GM12892 (cell line): Measurements from ENCODE around the gene XAF1.
"Not testable (repeated sequence)": the region's sequence is repeated elsewhere in the genome, so short reads cannot be mapped to it uniquely, and the experiment has no call there.

Source experiments
- DNase-seq: peaks from one replicate; pipeline ENCODE4 v3.0.0; 2011; ENCODE audit not compliant: insufficient read length
- FAIRE-seq: peaks from 2 replicates; lab custom pipeline; 2011; peaks lifted over from hg19 to GRCh38; lab: Jason Lieb, UNC
- POLR2A ChIP-seq: IDR thresholded peaks from 2 replicates; pipeline ENCODE4 v1.6.1; 2011; ENCODE audit warnings: low read depth, low read length, control low read depth
- POLR2AphosphoS5 ChIP-seq: IDR thresholded peaks from 2 replicates; pipeline ENCODE4 v1.6.1; 2011; ENCODE audit warnings: low read depth, low read length, control low read depth
- TAF1 ChIP-seq: IDR thresholded peaks from 2 replicates; pipeline ENCODE4 v1.6.1; 2011; ENCODE audit warnings: low read depth, mild to moderate bottlenecking, control low read depth, low read length, borderline replicate concordance

Gene XAF1

GRCh38 chr17:6787081-6787693 is 31.3 kb downstream of the XAF1 start:
- FAIRE-seq (no peak), DNase-seq (no peak)
- TF ChIP-seq POLR2AphosphoS5 (no peak), TAF1 (no peak), POLR2A (no peak)

- TF ChIP-seq POLR2A (no peak), POLR2AphosphoS5 (no peak), TAF1 (no peak)
- FAIRE-seq = no peak
- DNase-seq = no peak
These were observed 33.3 kb downstream of the XAF1 start for GRCh38 chr17:6789146-6789545.

DNA sequence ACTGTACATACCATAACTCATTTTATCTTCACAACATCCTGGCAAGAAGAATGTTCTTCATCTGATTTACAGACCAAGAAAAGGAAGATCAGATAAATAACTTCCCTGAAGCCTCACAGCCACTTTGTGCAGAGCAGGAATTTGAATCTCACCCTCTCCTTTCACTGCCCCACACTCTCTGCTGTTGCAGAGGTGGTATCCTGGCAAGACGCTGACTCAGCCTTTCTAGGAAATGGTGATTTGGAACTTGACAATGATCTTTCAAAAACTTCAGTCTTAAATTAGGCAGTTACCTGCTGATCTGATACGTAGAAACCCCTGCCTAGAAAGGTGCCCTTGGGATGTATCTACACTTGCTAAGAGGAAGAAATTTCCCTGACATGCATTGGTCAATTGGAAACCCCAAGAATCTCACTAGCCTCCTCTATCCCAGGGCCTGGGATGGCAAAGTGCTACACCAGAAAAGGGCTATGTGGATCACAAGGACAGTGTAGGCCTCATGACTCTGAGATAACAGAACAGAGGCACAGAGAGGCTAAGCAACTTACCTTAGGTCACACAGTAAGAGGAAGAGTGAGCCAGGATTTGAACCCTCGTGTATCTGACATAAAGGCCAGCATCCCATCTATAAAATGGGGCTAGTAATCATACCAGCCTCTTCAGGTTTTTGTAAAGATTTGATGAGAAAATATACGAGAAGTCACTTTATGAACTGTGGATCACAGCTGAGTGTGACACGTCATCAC is 38.1 kb downstream of the XAF1 start:
- TF ChIP-seq POLR2AphosphoS5 (no peak), POLR2A (no peak), TAF1 (no peak)
- DNase-seq (no peak), FAIRE-seq (no peak)

DNA sequence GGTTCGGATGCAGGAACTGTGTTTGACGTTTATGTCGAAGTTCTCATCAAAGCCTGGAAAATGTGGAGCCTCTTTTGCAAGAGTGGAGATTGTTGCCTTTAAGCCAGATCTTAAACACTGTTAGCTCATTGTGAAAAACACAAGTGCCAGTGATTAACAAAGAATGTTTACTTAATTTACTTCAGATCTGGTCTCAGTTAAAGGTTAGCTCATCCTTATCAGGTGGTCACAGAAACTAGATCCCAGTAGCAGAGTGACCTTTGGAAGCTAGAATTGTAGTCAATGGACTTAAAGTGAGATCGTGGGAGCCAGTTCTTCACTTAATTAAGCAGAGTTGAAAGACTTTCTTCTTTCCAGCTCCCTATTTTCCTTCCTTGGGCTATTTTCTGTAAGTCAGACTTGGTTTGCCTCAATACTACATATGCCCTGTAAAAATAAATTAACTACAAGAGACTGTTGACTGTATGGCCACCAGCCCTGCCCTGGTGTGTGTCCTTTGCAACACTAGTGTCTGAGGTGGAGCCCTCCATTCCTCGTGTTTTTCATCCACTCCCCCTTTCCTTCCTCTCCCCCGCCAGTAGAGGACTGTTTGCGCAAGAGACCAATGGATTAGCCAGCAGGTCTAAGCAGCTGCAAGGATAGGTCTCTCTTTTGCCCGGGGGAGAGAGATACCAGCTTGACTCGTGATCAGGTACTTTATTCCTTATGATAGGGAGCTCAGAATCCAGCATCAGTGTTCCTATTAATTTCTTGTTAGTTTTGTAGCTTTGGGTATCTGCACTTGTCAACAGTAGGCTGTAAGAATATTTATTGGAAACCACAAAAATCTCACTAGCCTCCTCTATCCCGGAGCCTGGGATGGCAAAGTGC is 40.4 kb downstream of the XAF1 start:
- DNase-seq (no peak), FAIRE-seq (no peak)
- TF ChIP-seq POLR2A = no peak
- TF ChIP-seq TAF1 = no peak
- TF ChIP-seq POLR2AphosphoS5 = no peak

- TF ChIP-seq POLR2AphosphoS5 = no peak
- TF ChIP-seq POLR2A = no peak
- no peak for TF ChIP-seq TAF1
- no peak for FAIRE-seq
These were observed 41.1 kb downstream of the XAF1 start for GRCh38 chr17:6796887-6797490.

GRCh38 chr17:6797718-6798351 is 42.0 kb downstream of the XAF1 start:
- FAIRE-seq (no peak), DNase-seq (no peak)
- TF ChIP-seq TAF1 = no peak
- TF ChIP-seq POLR2A = no peak
- TF ChIP-seq POLR2AphosphoS5 = no peak

More at GRCh38 chr17:6796887-6797490, 41.1 kb downstream of the XAF1 start:
- no peak for DNase-seq

DNA sequence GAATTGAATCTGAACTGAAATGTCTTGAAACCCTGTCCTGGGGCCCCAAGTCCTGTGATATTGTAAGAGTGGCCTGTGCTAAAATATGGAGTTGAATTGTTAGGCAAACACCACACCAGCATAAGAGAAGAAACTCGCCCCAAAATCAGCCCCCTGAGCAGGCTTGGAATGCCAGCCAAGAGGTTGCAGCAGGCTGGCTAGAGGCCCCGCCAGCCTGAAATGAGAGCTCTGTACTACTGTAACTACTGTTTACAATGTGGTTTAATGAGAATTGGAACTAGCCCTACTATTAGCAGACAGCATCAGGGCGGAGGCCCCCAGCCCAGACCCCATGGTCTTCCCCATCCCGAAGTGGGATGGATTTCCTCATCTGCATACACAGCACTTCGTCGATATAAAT is 43.9 kb downstream of the XAF1 start:
- no peak for FAIRE-seq
- no peak for DNase-seq
- TF ChIP-seq POLR2A (no peak), TAF1 (no peak), POLR2AphosphoS5 (no peak)

- TF ChIP-seq POLR2A = no peak
- no peak for TF ChIP-seq TAF1
- TF ChIP-seq POLR2AphosphoS5 = no peak
- FAIRE-seq (no peak), DNase-seq (no peak)
These were observed 44.7 kb downstream of the XAF1 start for GRCh38 chr17:6800422-6801027.

GRCh38 chr17:6811510-6811909 is 55.7 kb downstream of the XAF1 start:
- DNase-seq (no peak), FAIRE-seq (no peak)
- no peak for TF ChIP-seq POLR2A
- no peak for TF ChIP-seq POLR2AphosphoS5
- no peak for TF ChIP-seq TAF1

DNA sequence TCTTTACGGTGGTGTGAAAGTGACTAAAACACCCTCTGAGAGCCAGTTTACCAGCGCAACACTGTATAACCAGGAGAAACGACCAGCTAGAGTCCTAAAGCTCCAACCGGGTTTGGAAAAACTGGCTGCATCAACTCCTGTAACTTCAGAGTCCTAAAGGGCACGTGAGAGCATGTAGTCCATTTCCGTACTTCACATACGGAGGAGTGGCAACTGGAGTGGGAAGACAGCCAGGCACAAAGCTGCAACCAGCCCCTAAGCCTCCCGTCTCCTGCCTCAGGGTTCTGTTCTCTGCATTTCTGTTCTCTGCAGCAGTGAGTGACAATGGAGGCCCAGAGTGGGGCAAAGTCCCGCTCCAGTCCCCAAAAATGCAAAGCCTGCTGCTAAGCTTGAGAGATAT is 56.4 kb downstream of the XAF1 start:
- no peak for FAIRE-seq
- TF ChIP-seq TAF1 (no peak), POLR2AphosphoS5 (no peak), POLR2A (no peak)

DNA sequence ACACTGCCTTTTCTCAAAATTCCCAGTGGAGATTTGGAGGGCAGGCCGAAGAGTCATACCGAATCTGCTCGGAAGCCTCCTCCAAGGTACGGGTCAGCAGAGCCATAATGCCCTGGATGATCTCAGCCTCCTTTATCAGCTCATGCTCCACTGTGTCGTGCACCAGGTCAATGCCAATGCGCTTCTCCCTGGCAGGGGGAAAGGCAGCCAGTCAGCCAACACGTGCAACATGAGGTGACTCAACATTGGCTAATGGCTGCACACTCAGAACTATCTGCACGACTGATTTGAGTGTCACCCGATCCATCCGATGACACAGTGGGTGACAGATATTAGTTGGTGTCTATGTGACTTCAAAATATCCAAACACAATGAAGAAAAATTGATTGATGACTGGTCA is 59.9 kb downstream of the XAF1 start:
- DNase-seq (no peak), FAIRE-seq (no peak)
- TF ChIP-seq POLR2AphosphoS5 (no peak), TAF1 (no peak), POLR2A (no peak)

More for the DNA sequence above, 56.4 kb downstream of the XAF1 start:
- no peak for DNase-seq

GRCh38 chr17:6816368-6816767 is 60.5 kb downstream of the XAF1 start:
- DNase-seq, FAIRE-seq: not testable (repeated sequence)
